ENCODE results near the gene FN1.
A peak's percentile ranks its signal among the peaks of the same experiment; 100 is the strongest.

Gene FN1

GRCh38 chr2:215442401-215442787, 6.5 kb upstream of the FN1 start:
- no peaks in the 10 kb centered on the region for H3K9me3 ChIP-seq (ENCODE audit: insufficient read depth, low read length, severe bottlenecking)
- H3K9ac ChIP-seq (ENCODE audit: low read depth, low read length): no peak overlapping the region
- no peaks in the 10 kb centered on the region for H3K79me2 ChIP-seq (ENCODE audit: insufficient read depth, low read length)
- DNase-seq (no peak), ATAC-seq (ENCODE audit: insufficient read depth, low read depth) (peak; percentile 29; the same call in 1 of the 3 replicates)
- H3K4me1 ChIP-seq (ENCODE audit: insufficient read depth, low read length): no peaks in the 10 kb centered on the region
- no peak overlapping the region for H2AFZ ChIP-seq (ENCODE audit: low read depth, low read length)
- H3K27me3 ChIP-seq (ENCODE audit: insufficient read depth, low read length, poor library complexity): peaks cover 10% of the 10 kb centered on the region
- no peaks in the 10 kb centered on the region for H3K36me3 ChIP-seq (ENCODE audit: insufficient read depth, low read length)
- H3K27ac ChIP-seq (ENCODE audit: low read length): no peak overlapping the region
- H4K20me1 ChIP-seq (ENCODE audit: insufficient read depth, low read length): no peaks in the 10 kb centered on the region
- no peak overlapping the region for H3K4me2 ChIP-seq (ENCODE audit: insufficient read depth, low read length)
- TF ChIP-seq, protein P1, sequence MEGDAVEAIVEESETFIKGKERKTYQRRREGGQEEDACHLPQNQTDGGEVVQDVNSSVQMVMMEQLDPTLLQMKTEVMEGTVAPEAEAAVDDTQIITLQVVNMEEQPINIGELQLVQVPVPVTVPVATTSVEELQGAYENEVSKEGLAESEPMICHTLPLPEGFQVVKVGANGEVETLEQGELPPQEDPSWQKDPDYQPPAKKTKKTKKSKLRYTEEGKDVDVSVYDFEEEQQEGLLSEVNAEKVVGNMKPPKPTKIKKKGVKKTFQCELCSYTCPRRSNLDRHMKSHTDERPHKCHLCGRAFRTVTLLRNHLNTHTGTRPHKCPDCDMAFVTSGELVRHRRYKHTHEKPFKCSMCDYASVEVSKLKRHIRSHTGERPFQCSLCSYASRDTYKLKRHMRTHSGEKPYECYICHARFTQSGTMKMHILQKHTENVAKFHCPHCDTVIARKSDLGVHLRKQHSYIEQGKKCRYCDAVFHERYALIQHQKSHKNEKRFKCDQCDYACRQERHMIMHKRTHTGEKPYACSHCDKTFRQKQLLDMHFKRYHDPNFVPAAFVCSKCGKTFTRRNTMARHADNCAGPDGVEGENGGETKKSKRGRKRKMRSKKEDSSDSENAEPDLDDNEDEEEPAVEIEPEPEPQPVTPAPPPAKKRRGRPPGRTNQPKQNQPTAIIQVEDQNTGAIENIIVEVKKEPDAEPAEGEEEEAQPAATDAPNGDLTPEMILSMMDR (IDR thresholded peaks at IDR 0.05; ENCODE audit: borderline replicate concordance, extremely low read depth, low read length, poor library complexity, severe bottlenecking): peak; percentile 24
- no peak for TF ChIP-seq EZH2 (IDR thresholded peaks at IDR 0.05; ENCODE audit: borderline replicate concordance, low read depth, low read length, severe bottlenecking)
- H3K4me3 ChIP-seq (ENCODE audit: low read depth in 1 of 2, low read length in 2 of 2): no peak overlapping the region

DNA sequence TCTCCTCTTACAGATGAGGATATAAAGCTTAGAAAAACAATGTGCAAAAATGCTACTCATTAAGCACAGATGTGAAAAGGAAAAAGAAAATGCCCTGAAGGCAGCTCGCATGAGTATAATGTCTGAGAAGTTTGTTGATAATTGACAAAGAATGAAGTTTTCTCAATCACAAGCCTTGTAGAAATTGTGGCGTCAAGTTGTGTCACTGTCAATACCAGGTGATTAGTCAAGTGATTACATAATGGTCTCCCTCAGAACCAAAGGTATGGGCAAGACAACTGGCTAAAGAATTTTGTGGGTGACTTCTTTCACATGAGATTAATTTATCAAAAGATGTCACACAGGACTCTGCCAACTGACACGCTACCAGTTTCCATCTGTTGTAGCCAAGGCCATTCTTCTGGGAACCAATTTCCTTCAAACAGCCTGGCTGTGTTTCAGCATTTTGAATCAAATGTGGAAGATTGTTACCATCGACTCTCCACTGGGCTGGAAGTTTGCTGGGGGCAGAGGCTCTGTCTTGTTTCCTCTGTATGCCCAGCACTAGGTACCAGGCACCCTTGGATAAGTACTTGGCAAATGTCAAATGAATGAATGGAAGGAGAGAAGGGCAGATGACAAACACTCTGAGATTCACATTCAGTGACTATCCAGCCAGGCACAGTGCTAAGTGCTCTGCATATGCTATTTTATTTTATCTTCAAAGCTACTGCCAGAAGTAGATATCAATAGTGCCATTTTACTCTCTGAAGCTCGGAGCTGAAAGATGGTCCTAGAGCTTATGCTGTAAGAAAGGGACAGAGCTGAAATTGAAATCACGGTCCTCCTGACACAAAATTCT, 5.9 kb upstream of the FN1 start:
- H3K27ac ChIP-seq (ENCODE audit: low read length): no peak overlapping the region
- H3K4me2 ChIP-seq (ENCODE audit: insufficient read depth, low read length): no peak overlapping the region
- no peak overlapping the region for H3K4me3 ChIP-seq (ENCODE audit: low read depth in 1 of 2, low read length in 2 of 2)
- DNase-seq: no peak
- H3K79me2 ChIP-seq (ENCODE audit: insufficient read depth, low read length): no peaks in the 10 kb centered on the region
- no peak; the same call in 2 of the 3 replicates for ATAC-seq (ENCODE audit: insufficient read depth, low read depth)
- no peak for TF ChIP-seq EZH2 (IDR thresholded peaks at IDR 0.05; ENCODE audit: borderline replicate concordance, low read depth, low read length, severe bottlenecking)
- TF ChIP-seq, protein P1 (IDR thresholded peaks at IDR 0.05; ENCODE audit: borderline replicate concordance, extremely low read depth, low read length, poor library complexity, severe bottlenecking): no peak
- no peaks in the 10 kb centered on the region for H3K9me3 ChIP-seq (ENCODE audit: insufficient read depth, low read length, severe bottlenecking)
- H3K27me3 ChIP-seq (ENCODE audit: insufficient read depth, low read length, poor library complexity): peaks cover 16% of the 10 kb centered on the region
- H3K36me3 ChIP-seq (ENCODE audit: insufficient read depth, low read length): no peaks in the 10 kb centered on the region
- H4K20me1 ChIP-seq (ENCODE audit: insufficient read depth, low read length): no peaks in the 10 kb centered on the region
- H3K9ac ChIP-seq (ENCODE audit: low read depth, low read length): no peak overlapping the region
- H2AFZ ChIP-seq (ENCODE audit: low read depth, low read length): no peak overlapping the region
- peaks cover 4% of the 10 kb centered on the region for H3K4me1 ChIP-seq (ENCODE audit: insufficient read depth, low read length)

DNA sequence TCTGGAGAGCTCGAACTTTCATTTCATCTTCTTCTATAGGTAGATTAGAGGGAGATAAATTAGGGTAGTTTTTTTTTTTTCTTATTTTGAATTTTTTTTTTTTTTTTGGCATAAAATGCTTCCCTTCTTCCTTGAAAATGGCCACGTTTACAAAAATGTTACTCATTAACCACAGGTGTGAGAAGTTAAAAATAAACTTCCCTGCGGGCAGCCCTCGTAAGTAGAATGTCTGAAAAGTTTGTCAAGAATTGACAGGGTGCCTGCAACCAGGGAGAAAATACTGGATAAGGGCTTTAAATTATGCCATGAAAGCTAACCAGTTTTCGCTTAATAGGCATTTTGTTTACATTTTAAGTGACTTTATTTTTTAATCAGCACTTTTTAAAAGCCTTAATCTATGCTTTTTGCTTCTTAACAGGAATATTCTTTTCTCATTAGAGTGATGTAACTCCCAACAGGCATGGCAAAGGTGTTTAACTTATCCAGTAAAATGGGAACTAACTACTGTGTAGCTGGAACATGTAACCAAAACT, 4.2 kb upstream of the FN1 start:
- TF ChIP-seq, protein P1 (IDR thresholded peaks at IDR 0.05; ENCODE audit: borderline replicate concordance, extremely low read depth, low read length, poor library complexity, severe bottlenecking): no peak
- no peak for TF ChIP-seq EZH2 (IDR thresholded peaks at IDR 0.05; ENCODE audit: borderline replicate concordance, low read depth, low read length, severe bottlenecking)
- no peak overlapping the region for H3K4me3 ChIP-seq (ENCODE audit: low read depth in 1 of 2, low read length in 2 of 2)
- no peaks in the 10 kb centered on the region for H4K20me1 ChIP-seq (ENCODE audit: insufficient read depth, low read length)
- H3K27ac ChIP-seq (ENCODE audit: low read length): no peak overlapping the region
- H3K9me3 ChIP-seq (ENCODE audit: insufficient read depth, low read length, severe bottlenecking): no peaks in the 10 kb centered on the region
- no peaks in the 10 kb centered on the region for H3K36me3 ChIP-seq (ENCODE audit: insufficient read depth, low read length)
- ATAC-seq (ENCODE audit: insufficient read depth, low read depth) (no peak), DNase-seq (no peak)
- no peak overlapping the region for H3K9ac ChIP-seq (ENCODE audit: low read depth, low read length)
- no peak overlapping the region for H3K4me2 ChIP-seq (ENCODE audit: insufficient read depth, low read length)
- no peak overlapping the region for H2AFZ ChIP-seq (ENCODE audit: low read depth, low read length)
- peaks cover 28% of the 10 kb centered on the region for H3K27me3 ChIP-seq (ENCODE audit: insufficient read depth, low read length, poor library complexity)
- H3K79me2 ChIP-seq (ENCODE audit: insufficient read depth, low read length): no peaks in the 10 kb centered on the region
- H3K4me1 ChIP-seq (ENCODE audit: insufficient read depth, low read length): peaks cover 19% of the 10 kb centered on the region
